CD4-positive, alpha-beta T cell (primary cell): ENCODE data around the gene KCNJ10. TPM values are rescaled to one million over a fixed set of nuclear protein-coding genes. Genes with fewer than 3 reads are reported as not detected.
A peak's percentile ranks its signal among the peaks of the same experiment; 100 is the strongest.

ENCODE experiments used
- ATAC-seq: fragments of 200-7000 bp; cut with Tn5 transposase; one replicate; pipeline ENCODE4 v1.10.0; 2022; ENCODE audit warnings: mild to moderate bottlenecking; ENCODE audit not compliant: poor library complexity
- CTCF ChIA-PET: fragments of 350-600 bp; sonication (Branson Sonifier 250); formaldehyde crosslinking; loops from one replicate; lab custom pipeline; 2021; ENCODE audit warnings: antibody characterized with exemption, inconsistent platforms; lab: Charles Lee
- POLR2A ChIA-PET: fragments of 350-600 bp; sonication (Branson Sonifier 250); formaldehyde crosslinking; loops from one replicate; lab custom pipeline; 2021; ENCODE audit warnings: antibody characterized with exemption, inconsistent platforms; lab: Charles Lee
- DNase-seq, 14 experiments: peaks; one replicate each; pipeline ENCODE4 v3.0.0-alpha.2; 2013 to 2020; ENCODE audit warnings: mixed read lengths in 2 of 14
- H3K27ac ChIP-seq, 2 donors: one replicate each; pipeline versions ENCODE4 v1.5.1 to v1.7.0; 2013; ENCODE audit warnings: low read length in 2 of 2, low read depth in 1 of 2, mild to moderate bottlenecking in 1 of 2
- H3K27me3 ChIP-seq, 2 experiments: 1 replicate in 1 of 2; 2 replicates in 1 of 2; pipeline versions ENCODE4 v1.6.1 to v1.7.0; 2013; ENCODE audit warnings: low read length in 2 of 2, control low read depth in 1 of 2, mild to moderate bottlenecking in 1 of 2, moderate library complexity in 1 of 2; ENCODE audit not compliant: insufficient read depth in 2 of 2, control insufficient read depth in 1 of 2
- H3K36me3 ChIP-seq: one replicate; pipeline ENCODE4 v1.6.1; 2013; ENCODE audit warnings: low read length, control low read depth; ENCODE audit not compliant: insufficient read depth
- H3K4me1 ChIP-seq: one replicate; pipeline ENCODE4 v1.6.1; 2013; ENCODE audit warnings: low read length, control low read depth; ENCODE audit not compliant: insufficient read depth
- H3K4me3 ChIP-seq: one replicate; pipeline ENCODE4 v1.5.1; 2013; ENCODE audit warnings: mild to moderate bottlenecking, low read length, moderate library complexity
- H3K9me3 ChIP-seq, 2 experiments: 1 replicate in 1 of 2; 2 replicates in 1 of 2; pipeline versions ENCODE4 v1.6.1 to v1.7.0; 2013; ENCODE audit warnings: low read length in 2 of 2, mild to moderate bottlenecking in 2 of 2, control low read depth in 1 of 2, moderate library complexity in 1 of 2; ENCODE audit not compliant: control insufficient read depth in 1 of 2, insufficient read depth in 1 of 2
- H3K27ac Mint-ChIP-seq: one replicate; pipeline ENCODE4 v1.8.0; 2020; ENCODE audit warnings: mixed read lengths
- H3K27me3 Mint-ChIP-seq: one replicate; pipeline ENCODE4 v1.8.0; 2021; ENCODE audit warnings: mixed read lengths
- H3K36me3 Mint-ChIP-seq: one replicate; pipeline ENCODE4 v1.8.0; 2021; ENCODE audit warnings: low read depth, mixed read lengths
- H3K4me1 Mint-ChIP-seq: one replicate; pipeline ENCODE4 v1.8.0; 2021; ENCODE audit warnings: low read depth, mixed read lengths
- H3K4me3 Mint-ChIP-seq: one replicate; pipeline ENCODE4 v1.8.0; 2020; ENCODE audit warnings: mild to moderate bottlenecking, mixed read lengths
- H3K9me3 Mint-ChIP-seq: one replicate; pipeline ENCODE4 v1.8.0; 2020; ENCODE audit warnings: mixed read lengths
- intact Hi-C, 2 experiments: fragments of 100-400 bp; cut with DNase I in 1 of 2; cut with micrococcal nuclease in 1 of 2; formaldehyde crosslinking; loops; one replicate each; pipeline versions ENCODE4 v1.15.1 to v1.9.0; 2023 to 2025; cut with DNase I, micrococcal nuclease
- total RNA-seq, 174 experiments: library from RNA in 2 of 174; stranded (reverse) in 2 of 174; gene quantifications; one replicate each; pipeline ENCODE4 v1.2.3 and lab custom pipeline; 2021 to 2026
- TF ChIP-seq, protein P1 (sequence below): fragments of 200-600 bp; IDR thresholded peaks from one replicate; pipeline ENCODE4 v1.8.0; 2022; ENCODE audit warnings: antibody characterized with exemption, mild to moderate bottlenecking

KCNJ10 gene
- total RNA-seq, 2 experiments from 2014 or later, result not detected

DNA sequence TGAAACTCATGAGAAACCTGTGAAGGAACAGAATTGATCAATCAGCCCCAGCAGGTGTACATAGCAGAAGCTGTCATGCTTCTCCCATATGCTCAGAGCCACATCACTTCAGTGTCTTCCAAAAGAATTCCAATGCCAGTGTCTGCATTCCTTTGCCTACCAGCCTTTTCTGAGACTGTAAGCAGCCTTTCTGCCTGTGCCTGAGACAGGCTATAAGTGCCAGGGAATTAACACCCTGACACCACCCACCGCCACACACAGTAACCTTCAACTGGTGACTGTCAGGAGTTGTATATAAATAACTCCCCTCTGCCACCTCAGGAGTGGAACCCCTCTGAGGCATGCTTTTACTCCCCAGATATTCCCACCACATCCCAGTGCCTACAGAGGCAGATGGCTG, 77.8 kb downstream of the KCNJ10 start:
- Histone ChIP-seq H3K9me3 (no peaks in the 10 kb centered on the region), H3K4me3 (no peak overlapping the region), H3K36me3 (no peaks in the 10 kb centered on the region), H3K27ac (no peak overlapping the region), H3K27me3 (no peaks in the 10 kb centered on the region), H3K4me1 (no peaks in the 10 kb centered on the region)
- TF ChIP-seq, protein P1, sequence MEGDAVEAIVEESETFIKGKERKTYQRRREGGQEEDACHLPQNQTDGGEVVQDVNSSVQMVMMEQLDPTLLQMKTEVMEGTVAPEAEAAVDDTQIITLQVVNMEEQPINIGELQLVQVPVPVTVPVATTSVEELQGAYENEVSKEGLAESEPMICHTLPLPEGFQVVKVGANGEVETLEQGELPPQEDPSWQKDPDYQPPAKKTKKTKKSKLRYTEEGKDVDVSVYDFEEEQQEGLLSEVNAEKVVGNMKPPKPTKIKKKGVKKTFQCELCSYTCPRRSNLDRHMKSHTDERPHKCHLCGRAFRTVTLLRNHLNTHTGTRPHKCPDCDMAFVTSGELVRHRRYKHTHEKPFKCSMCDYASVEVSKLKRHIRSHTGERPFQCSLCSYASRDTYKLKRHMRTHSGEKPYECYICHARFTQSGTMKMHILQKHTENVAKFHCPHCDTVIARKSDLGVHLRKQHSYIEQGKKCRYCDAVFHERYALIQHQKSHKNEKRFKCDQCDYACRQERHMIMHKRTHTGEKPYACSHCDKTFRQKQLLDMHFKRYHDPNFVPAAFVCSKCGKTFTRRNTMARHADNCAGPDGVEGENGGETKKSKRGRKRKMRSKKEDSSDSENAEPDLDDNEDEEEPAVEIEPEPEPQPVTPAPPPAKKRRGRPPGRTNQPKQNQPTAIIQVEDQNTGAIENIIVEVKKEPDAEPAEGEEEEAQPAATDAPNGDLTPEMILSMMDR, result no peak
- DNase-seq (no peak), ATAC-seq (no peak)
- CTCF ChIA-PET, result interaction anchor here (1.2 kb wide), 1 partner anchor 14 kb away, joined by 4 read pairs; no protein-coding TSS in a partner anchor
- Mint-ChIP-seq H3K4me1 (peaks cover 6% of the 10 kb centered on the region), H3K27ac (no peak overlapping the region), H3K36me3 (no peaks in the 10 kb centered on the region), H3K9me3 (no peaks in the 10 kb centered on the region), H3K4me3 (no peak overlapping the region), H3K27me3 (peaks cover 9% of the 10 kb centered on the region)
- intact Hi-C loops, result no loop called here
- POLR2A ChIA-PET, result interaction anchor here (0.9 kb wide), 1 partner anchor 68 kb away, joined by 4 read pairs; no protein-coding TSS in a partner anchor

DNA sequence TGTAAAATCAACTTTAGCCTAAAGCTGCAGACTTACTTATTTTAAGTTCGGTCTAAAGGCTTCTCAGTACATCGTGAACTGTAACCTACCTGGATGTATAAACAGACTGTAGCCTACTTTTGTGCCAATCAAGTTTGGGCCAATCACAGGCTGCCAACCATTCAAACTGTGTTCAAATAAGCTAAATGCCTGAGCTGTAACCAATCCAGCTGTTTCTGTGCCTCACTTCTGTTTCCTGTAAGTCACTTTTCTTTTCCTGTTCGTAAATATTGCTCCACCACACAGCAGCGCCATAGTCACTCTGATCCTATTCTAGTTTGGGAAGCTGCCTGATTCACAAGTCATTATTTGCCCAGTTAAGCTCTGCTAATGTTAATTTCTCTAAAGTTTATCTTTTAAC, 78.4 kb downstream of the KCNJ10 start:
- POLR2A ChIA-PET, result interaction anchor here (0.9 kb wide), 1 partner anchor 68 kb away, joined by 4 read pairs; no protein-coding TSS in a partner anchor
- peaks cover 6% of the 10 kb centered on the region for H3K4me1 Mint-ChIP-seq
- H3K27me3 Mint-ChIP-seq, result peaks cover 12% of the 10 kb centered on the region
- Histone ChIP-seq H3K27me3 (no peaks in the 10 kb centered on the region), H3K27ac (no peak overlapping the region), H3K36me3 (no peaks in the 10 kb centered on the region), H3K4me3 (no peak overlapping the region), H3K9me3 (no peaks in the 10 kb centered on the region), H3K4me1 (no peaks in the 10 kb centered on the region)
- H3K4me3 Mint-ChIP-seq, result no peak overlapping the region
- no peaks in the 10 kb centered on the region for H3K9me3 Mint-ChIP-seq
- no peak overlapping the region for H3K27ac Mint-ChIP-seq
- intact Hi-C loops, result no loop called here
- peak in 3 of 14 experiments; percentile 16 to 51 (median 23) for DNase-seq
- TF ChIP-seq, protein P1, result no peak
- ATAC-seq, result peak; percentile 75
- CTCF ChIA-PET, result interaction anchor here (1.2 kb wide), 1 partner anchor 15 kb away, joined by 4 read pairs; no protein-coding TSS in a partner anchor
- H3K36me3 Mint-ChIP-seq, result no peaks in the 10 kb centered on the region

DNA sequence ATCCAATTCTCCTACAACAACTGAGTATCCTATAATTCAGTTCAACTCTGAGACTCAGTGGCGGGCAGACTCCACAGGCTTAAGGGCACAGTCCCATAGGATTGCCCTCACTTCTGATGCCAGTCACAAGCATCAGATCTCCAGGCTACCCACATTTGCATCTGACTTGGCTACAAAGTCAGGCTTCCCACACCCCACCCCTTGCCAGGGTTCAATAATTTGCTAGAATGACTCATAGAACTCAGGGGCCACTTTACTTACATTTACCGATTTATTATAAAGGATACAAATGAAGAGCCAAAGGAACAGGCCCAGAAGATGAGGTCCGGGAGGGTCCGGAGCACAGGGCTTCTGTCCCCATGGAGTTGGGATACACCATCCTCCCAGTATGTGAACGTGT, 80.0 kb downstream of the KCNJ10 start:
- Histone ChIP-seq H3K9me3 (no peaks in the 10 kb centered on the region), H3K36me3 (no peaks in the 10 kb centered on the region), H3K27me3 (no peaks in the 10 kb centered on the region), H3K27ac (no peak overlapping the region), H3K4me1 (no peaks in the 10 kb centered on the region), H3K4me3 (no peak overlapping the region)
- Mint-ChIP-seq H3K9me3 (no peaks in the 10 kb centered on the region), H3K27ac (no peak overlapping the region), H3K4me3 (no peak overlapping the region), H3K36me3 (no peaks in the 10 kb centered on the region), H3K27me3 (peaks cover 22% of the 10 kb centered on the region), H3K4me1 (peaks cover 6% of the 10 kb centered on the region)
- DNase-seq (no peak), ATAC-seq (no peak)
- intact Hi-C loops, result no loop called here
- TF ChIP-seq, protein P1, result no peak
- ChIA-PET POLR2A (no interaction called here), CTCF (no interaction called here)
